Hematopoietic multipotent progenitor cell treated with erythropoietin and hydrocortisone succinate and interleukin-3 and kit ligand, for 6 days (in vitro differentiated cells): ENCODE results near the gene NOC2L.
"Not testable (repeated sequence)": the region's sequence is repeated elsewhere in the genome, so short reads cannot be mapped to it uniquely, and the experiment has no call there.

ENCODE experiments used
- DNase-seq: peaks from one replicate; pipeline ENCODE4 v3.0.0-alpha.2; 2015

The NOC2L gene

DNA sequence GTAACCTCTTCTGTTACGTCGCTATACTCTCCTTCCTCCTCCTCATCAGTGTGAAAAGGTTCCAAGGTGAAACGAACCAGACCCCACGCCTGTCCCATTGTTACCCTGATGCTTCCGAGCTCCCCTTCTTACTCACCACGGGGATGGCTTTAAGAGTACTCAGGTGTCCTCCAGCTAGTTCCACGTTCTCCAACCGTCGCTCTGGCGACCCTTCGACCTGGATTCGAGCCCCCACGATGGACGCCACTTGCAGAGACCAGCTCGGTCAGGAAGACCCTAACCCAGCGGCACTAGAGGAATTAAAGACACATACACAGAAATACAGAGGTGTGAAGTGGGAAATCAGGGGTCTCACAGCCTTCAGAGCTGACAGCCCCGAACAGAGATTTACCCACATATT is 61.1 kb downstream of the NOC2L start:
- not testable (repeated sequence) for DNase-seq

DNA sequence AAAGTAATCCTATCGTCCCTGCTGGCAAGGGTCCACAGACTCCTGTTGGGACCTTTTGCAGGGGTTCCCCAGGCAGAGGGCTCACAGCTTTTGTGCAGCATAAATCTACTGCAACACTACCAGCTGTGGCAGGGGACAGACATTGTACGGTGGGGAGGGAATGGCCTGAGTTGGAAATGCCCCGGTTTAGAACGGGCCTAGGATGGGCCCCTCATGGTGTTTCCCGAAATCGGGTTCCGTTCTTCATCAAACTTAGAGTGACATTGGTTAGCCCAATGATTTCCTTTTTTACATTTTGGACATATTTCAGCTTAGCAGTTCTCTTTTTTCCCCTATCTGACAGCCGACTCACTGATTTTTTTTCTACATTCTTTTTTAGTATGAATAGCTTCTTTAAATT is 61.8 kb downstream of the NOC2L start:
- no peak for DNase-seq
